Osteocyte (in vitro differentiated cells): ENCODE data around the gene MAN2A1. TPM values are rescaled to one million over a fixed set of nuclear protein-coding genes. Genes with fewer than 3 reads are reported as not detected.

Experiments used
- DNase-seq: peaks from one replicate; pipeline ENCODE4 v3.0.0; 2021; ENCODE audit warnings: mixed read lengths; ENCODE audit not compliant: unreplicated experiment; ENCODE audit errors: extremely low spot score
- H3K27ac Mint-ChIP-seq: one replicate; pipeline ENCODE4 v1.8.0; 2021; ENCODE audit warnings: mild to moderate bottlenecking, mixed read lengths; ENCODE audit not compliant: unreplicated experiment
- H3K27me3 Mint-ChIP-seq: one replicate; pipeline ENCODE4 v1.8.0; 2021; ENCODE audit warnings: mixed read lengths; ENCODE audit not compliant: unreplicated experiment
- H3K36me3 Mint-ChIP-seq: one replicate; pipeline ENCODE4 v1.8.0; 2021; ENCODE audit warnings: mixed read lengths; ENCODE audit not compliant: unreplicated experiment
- H3K4me1 Mint-ChIP-seq: one replicate; pipeline ENCODE4 v1.8.0; 2021; ENCODE audit warnings: mixed read lengths; ENCODE audit not compliant: unreplicated experiment
- H3K4me3 Mint-ChIP-seq: one replicate; pipeline ENCODE4 v1.8.0; 2021; ENCODE audit warnings: mild to moderate bottlenecking, moderate library complexity, mixed read lengths; ENCODE audit not compliant: unreplicated experiment
- H3K9me3 Mint-ChIP-seq: one replicate; pipeline ENCODE4 v1.8.0; 2021; ENCODE audit warnings: mixed read lengths; ENCODE audit not compliant: unreplicated experiment
- CTCF ChIP-seq: fragments of 200-600 bp; sonication (generic); IDR thresholded peaks from 2 replicates; pipeline ENCODE4 v1.5.0; 2021; ENCODE audit warnings: antibody characterized with exemption, mild to moderate bottlenecking, moderate library complexity
- total RNA-seq: library from RNA; stranded (reverse); gene quantifications from 2 replicates; pipeline ENCODE4 v1.2.1, GENCODE V29; 2021

Gene MAN2A1
- total RNA-seq, 1 donor from 2014 or later = 139 TPM

- no peak for TF ChIP-seq CTCF
- H3K9me3 Mint-ChIP-seq = no peaks in the 10 kb centered on the region
- no peak overlapping the region for H3K27ac Mint-ChIP-seq
- H3K36me3 Mint-ChIP-seq = peaks cover 19% of the 10 kb centered on the region
- no peak overlapping the region for H3K4me3 Mint-ChIP-seq
- peaks cover 81% of the 10 kb centered on the region for H3K4me1 Mint-ChIP-seq
- no peaks in the 10 kb centered on the region for H3K27me3 Mint-ChIP-seq
- DNase-seq = no peak
These were observed 7.6 kb downstream of the MAN2A1 start for GRCh38 chr5:109697339-109697738.

- no peak overlapping the region for H3K27ac Mint-ChIP-seq
- no peak for TF ChIP-seq CTCF
- no peaks in the 10 kb centered on the region for H3K27me3 Mint-ChIP-seq
- no peaks in the 10 kb centered on the region for H3K9me3 Mint-ChIP-seq
- no peak for DNase-seq
- H3K36me3 Mint-ChIP-seq = peaks cover 17% of the 10 kb centered on the region
- H3K4me3 Mint-ChIP-seq = no peak overlapping the region
- H3K4me1 Mint-ChIP-seq = peaks cover 71% of the 10 kb centered on the region
These were observed 10.9 kb downstream of the MAN2A1 start for GRCh38 chr5:109700516-109701153.

GRCh38 chr5:109701252-109701651 is 11.5 kb downstream of the MAN2A1 start:
- Mint-ChIP-seq H3K27me3 (no peaks in the 10 kb centered on the region), H3K4me1 (peaks cover 71% of the 10 kb centered on the region), H3K4me3 (no peak overlapping the region), H3K36me3 (peaks cover 17% of the 10 kb centered on the region), H3K27ac (no peak overlapping the region), H3K9me3 (no peaks in the 10 kb centered on the region)
- DNase-seq = no peak
- TF ChIP-seq CTCF = no peak

- no peak overlapping the region for H3K4me3 Mint-ChIP-seq
These were observed 12.1 kb downstream of the MAN2A1 start for GRCh38 chr5:109701792-109702191.

GRCh38 chr5:109703166-109703565 is 13.4 kb downstream of the MAN2A1 start:
- no peaks in the 10 kb centered on the region for H3K27me3 Mint-ChIP-seq
- TF ChIP-seq CTCF = no peak
- no peak for DNase-seq
- H3K27ac Mint-ChIP-seq = no peak overlapping the region
- peaks cover 12% of the 10 kb centered on the region for H3K36me3 Mint-ChIP-seq
- H3K9me3 Mint-ChIP-seq = no peaks in the 10 kb centered on the region
- peaks cover 55% of the 10 kb centered on the region for H3K4me1 Mint-ChIP-seq
- H3K4me3 Mint-ChIP-seq = no peak overlapping the region

More at GRCh38 chr5:109701792-109702191, 12.1 kb downstream of the MAN2A1 start:
- TF ChIP-seq CTCF = no peak
- Mint-ChIP-seq H3K36me3 (peaks cover 13% of the 10 kb centered on the region), H3K27ac (no peak overlapping the region), H3K4me1 (peaks cover 66% of the 10 kb centered on the region), H3K27me3 (no peaks in the 10 kb centered on the region), H3K9me3 (no peaks in the 10 kb centered on the region)
- no peak for DNase-seq
